Measurements from ENCODE around the gene DYNAP.

The DYNAP gene

DNA sequence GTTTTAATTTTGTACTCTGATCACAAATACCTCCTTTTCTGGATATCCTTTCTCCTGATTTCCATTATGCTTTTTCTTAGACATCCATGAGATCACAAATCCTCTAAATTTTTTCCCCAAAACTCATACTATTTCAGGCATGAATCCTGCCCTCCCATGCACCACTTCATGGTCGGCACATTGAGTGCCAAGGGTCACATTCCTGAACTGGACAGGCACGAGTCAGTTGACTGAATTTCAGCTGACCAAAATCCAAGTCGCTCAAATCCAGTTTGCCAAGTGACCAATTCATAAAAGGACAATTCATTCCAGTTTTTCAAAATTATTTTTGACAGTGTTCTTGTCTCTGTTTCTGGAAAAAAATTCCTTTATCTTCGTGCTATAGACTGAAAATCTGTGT, 22.1 kb downstream of the DYNAP start:
- Mint-ChIP-seq H3K36me3 (ENCODE audit: low read depth) (no peaks in the 10 kb centered on the region), H3K4me1 (no peaks in the 10 kb centered on the region), H3K9me3 (peaks cover 7% of the 10 kb centered on the region), H3K27me3 (ENCODE audit: low read depth, poor library complexity) (no peaks in the 10 kb centered on the region), H3K27ac (no peak overlapping the region), H3K4me3 (no peak overlapping the region)
- TF ChIP-seq, protein P1, sequence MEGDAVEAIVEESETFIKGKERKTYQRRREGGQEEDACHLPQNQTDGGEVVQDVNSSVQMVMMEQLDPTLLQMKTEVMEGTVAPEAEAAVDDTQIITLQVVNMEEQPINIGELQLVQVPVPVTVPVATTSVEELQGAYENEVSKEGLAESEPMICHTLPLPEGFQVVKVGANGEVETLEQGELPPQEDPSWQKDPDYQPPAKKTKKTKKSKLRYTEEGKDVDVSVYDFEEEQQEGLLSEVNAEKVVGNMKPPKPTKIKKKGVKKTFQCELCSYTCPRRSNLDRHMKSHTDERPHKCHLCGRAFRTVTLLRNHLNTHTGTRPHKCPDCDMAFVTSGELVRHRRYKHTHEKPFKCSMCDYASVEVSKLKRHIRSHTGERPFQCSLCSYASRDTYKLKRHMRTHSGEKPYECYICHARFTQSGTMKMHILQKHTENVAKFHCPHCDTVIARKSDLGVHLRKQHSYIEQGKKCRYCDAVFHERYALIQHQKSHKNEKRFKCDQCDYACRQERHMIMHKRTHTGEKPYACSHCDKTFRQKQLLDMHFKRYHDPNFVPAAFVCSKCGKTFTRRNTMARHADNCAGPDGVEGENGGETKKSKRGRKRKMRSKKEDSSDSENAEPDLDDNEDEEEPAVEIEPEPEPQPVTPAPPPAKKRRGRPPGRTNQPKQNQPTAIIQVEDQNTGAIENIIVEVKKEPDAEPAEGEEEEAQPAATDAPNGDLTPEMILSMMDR (IDR thresholded peaks at IDR 0.05): no peak
- DNase-seq: no peak

DNA sequence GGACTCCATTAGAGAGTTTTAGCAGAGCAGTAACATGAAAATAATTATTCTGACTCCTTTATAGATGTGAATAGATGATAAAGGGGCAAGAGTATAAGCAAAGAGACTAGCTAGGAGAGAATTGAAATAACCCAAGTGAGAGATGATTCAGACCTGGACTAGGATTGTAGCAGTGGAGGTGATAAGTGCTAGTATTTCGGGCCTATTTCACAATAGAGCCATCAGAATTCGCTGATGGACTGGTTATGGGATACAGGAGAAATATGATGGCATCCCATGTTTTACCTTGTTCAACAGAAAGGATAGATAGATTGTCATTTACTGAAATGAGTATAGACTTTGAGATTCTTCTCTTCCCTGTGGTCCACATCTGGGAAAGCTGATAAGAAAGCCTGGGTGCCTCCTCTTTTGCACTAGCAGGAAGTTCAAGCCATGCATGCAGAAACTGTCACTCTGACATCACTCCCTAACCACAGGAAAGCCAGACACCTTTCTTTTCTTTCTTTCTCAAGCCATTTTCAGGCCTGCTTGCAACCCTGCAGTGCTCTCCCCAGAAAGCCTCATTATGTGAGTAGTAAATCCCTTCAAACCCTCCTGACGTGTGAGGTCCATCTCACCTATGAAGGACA, 25.3 kb downstream of the DYNAP start:
- no peak overlapping the region for H3K27ac Mint-ChIP-seq
- H3K4me1 Mint-ChIP-seq: peaks cover 7% of the 10 kb centered on the region
- no peaks in the 10 kb centered on the region for H3K36me3 Mint-ChIP-seq (ENCODE audit: low read depth)
- H3K27me3 Mint-ChIP-seq (ENCODE audit: low read depth, poor library complexity): no peaks in the 10 kb centered on the region
- H3K4me3 Mint-ChIP-seq: no peak overlapping the region
- DNase-seq: no peak
- peaks cover 15% of the 10 kb centered on the region for H3K9me3 Mint-ChIP-seq
- TF ChIP-seq, protein P1 (IDR thresholded peaks at IDR 0.05): no peak

DNA sequence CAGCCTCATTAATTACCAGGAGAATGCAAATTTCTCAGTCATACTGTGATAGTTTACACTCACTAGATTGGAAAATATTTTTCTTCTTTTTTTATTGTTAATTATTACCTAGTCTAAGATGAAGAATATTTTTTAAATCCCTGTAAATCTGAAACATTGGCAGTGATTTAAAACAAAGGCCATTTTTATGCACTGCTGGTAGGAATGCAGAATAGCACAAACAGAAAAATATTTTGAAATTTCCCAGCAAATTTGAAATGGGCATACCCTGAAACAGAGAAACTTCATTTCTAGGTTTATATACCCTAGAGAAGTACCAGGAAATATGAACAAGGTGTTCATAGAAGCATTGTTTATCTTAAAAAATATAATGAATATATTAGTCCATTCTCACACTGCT, 31.0 kb downstream of the DYNAP start:
- Mint-ChIP-seq H3K4me3 (no peak overlapping the region), H3K27ac (no peak overlapping the region), H3K4me1 (peaks cover 9% of the 10 kb centered on the region), H3K9me3 (peaks cover 49% of the 10 kb centered on the region), H3K36me3 (ENCODE audit: low read depth) (no peaks in the 10 kb centered on the region), H3K27me3 (ENCODE audit: low read depth, poor library complexity) (no peaks in the 10 kb centered on the region)
- no peak for DNase-seq
- TF ChIP-seq, protein P1 (IDR thresholded peaks at IDR 0.05): peak; percentile 6

DNA sequence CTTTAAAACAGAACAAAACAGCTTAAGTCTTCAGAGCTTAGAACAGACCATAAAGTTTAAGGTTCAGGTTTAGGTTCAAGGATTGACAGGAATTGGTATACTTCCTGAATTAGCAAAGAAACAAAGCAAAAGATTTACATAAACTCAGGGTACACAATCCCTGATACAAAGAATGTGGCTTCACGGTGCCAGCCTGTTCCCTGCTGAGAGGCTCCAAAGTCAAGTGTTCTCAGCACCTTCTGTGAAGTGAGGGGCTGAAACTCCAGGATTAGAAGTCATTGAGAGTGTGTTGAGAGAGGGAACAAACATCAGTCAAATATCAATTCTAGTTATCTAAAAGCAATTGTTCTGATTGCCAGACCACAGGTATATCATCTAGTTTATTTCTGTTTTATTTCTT, 35.7 kb downstream of the DYNAP start:
- TF ChIP-seq, protein P1 (IDR thresholded peaks at IDR 0.05): no peak
- Mint-ChIP-seq H3K36me3 (ENCODE audit: low read depth) (no peaks in the 10 kb centered on the region), H3K4me3 (no peak overlapping the region), H3K9me3 (peaks cover 51% of the 10 kb centered on the region), H3K27ac (no peak overlapping the region), H3K4me1 (no peaks in the 10 kb centered on the region), H3K27me3 (ENCODE audit: low read depth, poor library complexity) (no peaks in the 10 kb centered on the region)
- no peak for DNase-seq

GRCh38 chr18:54630963-54631362, 39.9 kb downstream of the DYNAP start:
- Mint-ChIP-seq H3K36me3 (ENCODE audit: low read depth) (no peaks in the 10 kb centered on the region), H3K9me3 (peaks cover 19% of the 10 kb centered on the region), H3K27me3 (ENCODE audit: low read depth, poor library complexity) (no peaks in the 10 kb centered on the region), H3K4me1 (no peaks in the 10 kb centered on the region), H3K4me3 (no peak overlapping the region), H3K27ac (no peak overlapping the region)
- TF ChIP-seq, protein P1 (IDR thresholded peaks at IDR 0.05): no peak
- DNase-seq: no peak

- H3K36me3 Mint-ChIP-seq (ENCODE audit: low read depth): no peaks in the 10 kb centered on the region
Observed at GRCh38 chr18:54636217-54636616, 45.2 kb downstream of the DYNAP start.

More at GRCh38 chr18:54636217-54636616, 45.2 kb downstream of the DYNAP start:
- H3K4me1 Mint-ChIP-seq: no peaks in the 10 kb centered on the region
- no peak overlapping the region for H3K4me3 Mint-ChIP-seq
- TF ChIP-seq, protein P1 (IDR thresholded peaks at IDR 0.05): no peak
- DNase-seq: no peak
- H3K27me3 Mint-ChIP-seq (ENCODE audit: low read depth, poor library complexity): no peaks in the 10 kb centered on the region
- H3K27ac Mint-ChIP-seq: peak overlapping the region; percentile 20
- no peaks in the 10 kb centered on the region for H3K9me3 Mint-ChIP-seq

All from nephron progenitor cell (in vitro differentiated cells).